MM.1S (cell line): ENCODE measurements around the gene KCNG2.

Source experiments
- DNase-seq: peaks from one replicate; pipeline ENCODE4 v3.0.0-alpha.2; 2015
- H2AFZ ChIP-seq: fragments of 300-600 bp; sonication (generic); 2 replicates; pipeline ENCODE4 v1.6.0; 2016; ENCODE audit warnings: antibody characterized with exemption, low read length
- H3F3A ChIP-seq: fragments of 300-600 bp; sonication (generic); 2 replicates; pipeline ENCODE4 v1.6.1; 2016; ENCODE audit warnings: mild to moderate bottlenecking, antibody characterized with exemption, low read length, moderate library complexity, mixed read lengths; ENCODE audit not compliant: insufficient read depth
- H3K27ac ChIP-seq: fragments of 300-600 bp; sonication (generic); 2 replicates; pipeline ENCODE4 v1.5.1; 2016; ENCODE audit warnings: mild to moderate bottlenecking, low read length
- H3K27me3 ChIP-seq: fragments of 300-600 bp; sonication (generic); replicated peaks from 2 replicates; pipeline ENCODE4 v1.6.0; 2016; ENCODE audit warnings: low read length; ENCODE audit not compliant: insufficient read depth
- H3K36me3 ChIP-seq: fragments of 300-600 bp; sonication (generic); replicated peaks from 2 replicates; pipeline ENCODE4 v1.6.1; 2016; ENCODE audit warnings: mild to moderate bottlenecking, low read length, mixed read lengths; ENCODE audit not compliant: insufficient read depth
- H3K4me1 ChIP-seq: fragments of 300-600 bp; sonication (generic); 2 replicates; pipeline ENCODE4 v1.6.1; 2016; ENCODE audit warnings: low read length, mixed read lengths
- H3K4me2 ChIP-seq: fragments of 300-600 bp; sonication (generic); 2 replicates; pipeline ENCODE4 v1.6.0; 2016; ENCODE audit warnings: low read depth, low read length
- H3K4me3 ChIP-seq: fragments of 300-600 bp; sonication (generic); 2 replicates; pipeline ENCODE4 v1.5.1; 2016; ENCODE audit warnings: low read length, mixed read lengths
- H3K79me2 ChIP-seq: fragments of 300-600 bp; sonication (generic); 2 replicates; pipeline ENCODE4 v1.6.1; 2016; ENCODE audit warnings: mixed run types, low read length, mixed read lengths
- H3K9ac ChIP-seq: fragments of 300-600 bp; sonication (generic); 2 replicates; pipeline ENCODE4 v1.6.1; 2016; ENCODE audit warnings: low read length, mixed read lengths
- H3K9me2 ChIP-seq: fragments of 300-600 bp; sonication (generic); replicated peaks from 2 replicates; pipeline ENCODE4 v1.6.1; 2016; ENCODE audit warnings: mild to moderate bottlenecking, low read length, mixed read lengths; ENCODE audit not compliant: insufficient read depth
- H3K9me3 ChIP-seq: fragments of 300-600 bp; sonication (generic); replicated peaks from 2 replicates; pipeline ENCODE4 v1.6.1; 2016; ENCODE audit warnings: mild to moderate bottlenecking, low read length, mixed read lengths; ENCODE audit not compliant: insufficient read depth
- H4K20me1 ChIP-seq: fragments of 300-600 bp; sonication (generic); 2 replicates; pipeline ENCODE4 v1.6.1; 2016; ENCODE audit warnings: mild to moderate bottlenecking, low read length, moderate library complexity, mixed read lengths; ENCODE audit not compliant: insufficient read depth
- CTCF ChIP-seq: fragments of 300-600 bp; sonication (generic); IDR thresholded peaks from 2 replicates; pipeline ENCODE4 v1.5.1; 2016; ENCODE audit warnings: antibody characterized with exemption, low read length, mixed read lengths
- EZH2 ChIP-seq: fragments of 300-600 bp; sonication (generic); optimal IDR thresholded peaks from 2 replicates; pipeline ENCODE3; 2017; ENCODE audit warnings: low read depth, mild to moderate bottlenecking, antibody characterized with exemption, low read length, mixed read lengths
- EZH2phosphoT487 ChIP-seq: fragments of 300-600 bp; sonication (generic); IDR thresholded peaks from 2 replicates; pipeline ENCODE4 v1.6.1; 2018; ENCODE audit warnings: antibody characterized with exemption, low read length

Gene KCNG2

GRCh38 chr18:79898952-79899608 lies 101.3 kb downstream of the KCNG2 start:
- H4K20me1 ChIP-seq: no peaks in the 10 kb centered on the region
- H3K9ac ChIP-seq: no peak overlapping the region
- no peak overlapping the region for H3K27ac ChIP-seq
- no peaks in the 10 kb centered on the region for H3K27me3 ChIP-seq
- H3K9me2 ChIP-seq: no peaks in the 10 kb centered on the region
- no peak for DNase-seq
- H3K4me2 ChIP-seq: no peak overlapping the region
- H3K4me3 ChIP-seq: no peak overlapping the region
- no peaks in the 10 kb centered on the region for H3F3A ChIP-seq
- TF ChIP-seq EZH2 (no peak), CTCF (no peak), EZH2phosphoT487 (no peak)
- no peaks in the 10 kb centered on the region for H3K36me3 ChIP-seq
- H2AFZ ChIP-seq: no peak overlapping the region
- no peaks in the 10 kb centered on the region for H3K9me3 ChIP-seq
- H3K4me1 ChIP-seq: no peaks in the 10 kb centered on the region
- no peaks in the 10 kb centered on the region for H3K79me2 ChIP-seq

GRCh38 chr18:79899609-79900445 lies 102.1 kb downstream of the KCNG2 start:
- no peak for DNase-seq
- H3K27ac ChIP-seq: no peak overlapping the region
- H3K27me3 ChIP-seq: no peaks in the 10 kb centered on the region
- no peaks in the 10 kb centered on the region for H3K79me2 ChIP-seq
- H3K9me2 ChIP-seq: no peaks in the 10 kb centered on the region
- no peak overlapping the region for H3K4me2 ChIP-seq
- no peaks in the 10 kb centered on the region for H3K4me1 ChIP-seq
- no peaks in the 10 kb centered on the region for H3K9me3 ChIP-seq
- no peak overlapping the region for H3K4me3 ChIP-seq
- no peaks in the 10 kb centered on the region for H4K20me1 ChIP-seq
- no peak overlapping the region for H2AFZ ChIP-seq
- H3K36me3 ChIP-seq: no peaks in the 10 kb centered on the region
- H3F3A ChIP-seq: no peaks in the 10 kb centered on the region
- H3K9ac ChIP-seq: no peak overlapping the region
- TF ChIP-seq CTCF: no peak
- no peak for TF ChIP-seq EZH2phosphoT487
- TF ChIP-seq EZH2: no peak

- DNase-seq: no peak
- no peaks in the 10 kb centered on the region for H3K27me3 ChIP-seq
- H3K4me3 ChIP-seq: no peak overlapping the region
- H3K27ac ChIP-seq: no peak overlapping the region
- H4K20me1 ChIP-seq: no peaks in the 10 kb centered on the region
- H2AFZ ChIP-seq: no peak overlapping the region
- H3K79me2 ChIP-seq: no peaks in the 10 kb centered on the region
- H3K4me1 ChIP-seq: no peaks in the 10 kb centered on the region
- H3K36me3 ChIP-seq: no peaks in the 10 kb centered on the region
- no peak overlapping the region for H3K9ac ChIP-seq
- H3K9me2 ChIP-seq: no peaks in the 10 kb centered on the region
- H3K9me3 ChIP-seq: no peaks in the 10 kb centered on the region
- TF ChIP-seq CTCF: no peak
- H3F3A ChIP-seq: no peaks in the 10 kb centered on the region
- H3K4me2 ChIP-seq: no peak overlapping the region
These were observed 103.2 kb downstream of the KCNG2 start for GRCh38 chr18:79900610-79901570.
